NCI-H510A treated with DMSO at 0.1 percent for 48 hours (cell line): ENCODE data around the gene PGAP2.

Experiments used
- DNase-seq: peaks from one replicate; lab custom pipeline; 2025; lab: John Stamatoyannopoulos, UW

Gene PGAP2

DNA sequence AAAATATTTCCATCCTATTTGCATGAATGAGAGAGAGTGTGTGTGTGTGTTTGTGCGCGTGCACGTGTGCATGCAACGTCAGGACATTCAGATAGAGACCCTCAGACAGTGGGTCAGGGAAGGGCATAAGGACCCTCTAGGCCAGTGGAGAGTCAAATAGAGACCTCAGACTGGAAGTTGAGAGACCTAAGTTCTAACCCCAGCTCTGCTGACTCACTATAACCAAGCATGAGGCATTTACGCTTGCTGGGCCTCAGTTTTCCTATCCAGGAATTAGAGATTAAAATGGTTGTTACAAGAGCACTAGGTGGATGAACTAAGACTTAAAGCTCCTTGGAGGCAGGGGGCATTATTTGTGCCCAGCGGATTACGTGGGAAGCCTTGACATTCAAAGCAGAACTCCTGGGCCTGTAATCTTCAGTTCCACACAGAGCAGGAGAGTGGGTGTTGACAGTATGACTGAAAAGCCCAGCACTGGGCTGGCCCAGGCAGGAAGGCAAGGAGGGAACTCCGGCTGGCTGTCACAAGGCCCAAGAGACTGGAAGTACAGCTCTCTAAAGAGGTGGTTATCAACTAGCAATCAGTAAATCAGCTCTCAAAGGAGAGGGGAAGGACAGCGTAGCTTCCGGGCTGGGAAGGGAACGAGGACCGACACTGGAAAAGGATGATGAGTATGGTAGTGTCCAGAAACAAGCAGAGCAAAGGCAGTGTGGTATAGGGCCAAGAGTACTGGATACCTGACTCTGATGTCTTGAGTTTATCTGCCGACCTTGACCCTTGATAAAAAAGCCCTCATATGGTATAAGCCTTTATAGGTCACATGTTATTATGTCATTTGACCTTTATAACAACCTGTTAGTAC, 23.2 kb downstream of the PGAP2 start:
- DNase-seq: no peak

DNA sequence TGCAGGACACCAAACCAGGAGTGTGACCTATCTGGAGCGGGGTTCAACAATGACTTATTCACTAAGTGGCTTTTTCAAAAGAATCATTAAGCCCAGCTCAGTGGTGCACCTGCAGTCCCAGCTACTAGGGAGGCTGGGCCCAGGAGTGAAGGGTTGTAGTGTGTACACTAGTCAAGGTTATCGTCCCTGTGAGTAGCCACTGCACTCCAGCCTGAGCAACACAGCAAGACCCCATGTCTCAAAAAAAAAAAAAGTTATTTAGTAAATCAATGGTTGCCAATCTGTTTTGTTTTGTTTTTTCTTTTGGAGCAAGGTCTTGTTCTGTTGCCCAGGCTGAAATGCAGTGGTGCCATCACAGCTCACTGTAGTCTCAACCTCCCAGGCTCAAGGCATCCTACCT, 24.5 kb downstream of the PGAP2 start:
- DNase-seq: no peak

DNA sequence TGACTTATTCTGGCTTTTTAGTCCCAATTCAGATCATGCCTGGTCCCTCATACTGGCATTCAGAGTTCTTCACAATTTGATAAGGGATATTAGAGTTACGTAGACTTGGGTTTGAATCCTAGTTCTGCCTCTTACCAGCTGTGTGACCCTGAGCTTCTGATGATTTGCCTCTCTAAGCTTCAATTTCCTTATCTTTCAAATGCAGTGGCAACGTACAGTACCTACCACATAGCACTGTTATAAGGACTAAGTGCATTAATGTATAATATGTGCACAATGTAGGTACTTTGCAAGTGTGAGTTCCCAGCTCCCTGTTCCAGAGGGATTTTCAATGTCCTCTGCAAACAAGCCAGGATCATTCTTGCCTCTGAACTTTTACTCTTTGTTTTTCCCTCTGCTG, 25.1 kb downstream of the PGAP2 start:
- no peak for DNase-seq

DNA sequence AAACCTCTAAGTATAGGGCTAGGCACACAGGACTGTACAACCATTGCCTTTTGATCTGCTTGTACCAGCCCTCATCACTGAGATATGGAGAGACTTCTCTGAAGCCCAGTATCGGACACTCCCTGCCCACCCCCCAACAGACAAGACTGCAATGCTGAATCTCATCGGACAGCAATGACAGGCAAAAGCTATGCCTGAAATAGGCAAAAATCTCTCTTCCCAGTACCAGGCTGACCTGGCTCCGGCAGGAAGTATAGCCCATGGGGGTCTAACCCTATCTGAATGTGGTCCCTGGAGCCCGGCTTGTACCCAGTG, 25.9 kb downstream of the PGAP2 start:
- DNase-seq: no peak

GRCh38 chr11:3834664-3835461, 26.5 kb downstream of the PGAP2 start:
- DNase-seq: no peak

DNA sequence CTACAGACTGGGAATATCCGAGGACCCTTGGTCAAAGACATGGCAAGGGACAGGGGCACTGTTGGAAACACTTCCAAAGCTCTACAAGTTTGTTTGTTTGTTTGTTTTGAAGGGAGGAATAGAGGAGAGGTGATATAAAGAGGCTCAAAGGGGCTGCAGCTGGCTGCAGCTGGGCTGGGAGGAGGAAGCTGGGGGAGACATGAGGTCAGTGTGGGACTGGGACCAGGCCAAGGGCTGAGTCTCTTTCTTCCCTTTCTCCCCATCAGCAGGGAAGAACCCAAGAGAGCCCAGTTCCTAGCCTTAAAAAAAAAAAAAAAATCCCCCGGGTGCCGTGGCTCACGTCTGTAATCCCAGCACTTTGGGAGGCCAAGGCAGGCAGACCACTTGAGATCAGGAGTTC, 27.4 kb downstream of the PGAP2 start:
- no peak for DNase-seq

- DNase-seq: no peak
Measured at GRCh38 chr11:3836903-3837302, 28.5 kb downstream of the PGAP2 start.

DNA sequence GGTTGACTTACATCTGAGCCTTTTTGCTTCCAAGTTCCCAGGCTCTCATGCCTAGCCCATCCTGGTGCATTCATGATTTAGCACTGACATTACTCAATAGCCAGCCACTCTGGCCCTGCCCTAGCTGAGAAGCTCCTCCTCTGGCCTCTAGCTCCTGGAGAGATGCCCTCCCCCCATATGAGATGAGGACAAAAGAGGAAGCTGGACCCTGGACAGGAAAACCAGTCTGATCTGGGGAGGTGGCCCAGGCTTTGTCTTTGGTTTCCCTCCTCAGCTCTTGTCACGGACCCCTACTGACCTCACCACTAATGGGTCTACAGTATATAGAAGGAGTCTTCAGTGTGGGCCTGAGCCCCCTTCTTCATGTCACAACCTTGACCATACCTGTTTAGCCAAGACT, 29.4 kb downstream of the PGAP2 start:
- no peak for DNase-seq

DNA sequence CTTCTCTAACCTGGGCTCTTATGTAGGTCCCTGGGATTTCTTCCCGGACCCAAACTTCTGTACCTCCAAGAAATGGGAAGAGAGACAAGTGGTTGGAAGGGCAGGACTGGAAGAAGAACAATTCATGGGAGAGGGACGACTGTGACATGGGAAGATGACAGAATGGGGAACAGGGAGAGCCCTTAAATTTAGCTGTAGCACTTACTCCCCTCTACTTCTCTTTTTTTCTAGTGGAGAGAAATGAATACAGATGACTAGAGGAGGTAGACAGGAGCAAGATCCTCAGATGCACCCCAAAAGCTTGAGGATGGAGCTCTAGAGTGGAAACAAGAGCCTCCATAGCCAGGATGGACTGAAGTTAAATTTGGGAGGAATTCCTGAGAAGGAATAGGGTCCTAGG, 30.1 kb downstream of the PGAP2 start:
- DNase-seq: no peak

- no peak for DNase-seq
Measured at GRCh38 chr11:3840004-3840869, 31.9 kb downstream of the PGAP2 start.

- peak; percentile 46 for DNase-seq
Measured at GRCh38 chr11:3840870-3841425, 32.6 kb downstream of the PGAP2 start, which contains the start of gene RHOG. Gene RHOG (minus strand): TSS chr11:3840959. CDS start chr11:3828138, 12,821 bp downstream.

DNA sequence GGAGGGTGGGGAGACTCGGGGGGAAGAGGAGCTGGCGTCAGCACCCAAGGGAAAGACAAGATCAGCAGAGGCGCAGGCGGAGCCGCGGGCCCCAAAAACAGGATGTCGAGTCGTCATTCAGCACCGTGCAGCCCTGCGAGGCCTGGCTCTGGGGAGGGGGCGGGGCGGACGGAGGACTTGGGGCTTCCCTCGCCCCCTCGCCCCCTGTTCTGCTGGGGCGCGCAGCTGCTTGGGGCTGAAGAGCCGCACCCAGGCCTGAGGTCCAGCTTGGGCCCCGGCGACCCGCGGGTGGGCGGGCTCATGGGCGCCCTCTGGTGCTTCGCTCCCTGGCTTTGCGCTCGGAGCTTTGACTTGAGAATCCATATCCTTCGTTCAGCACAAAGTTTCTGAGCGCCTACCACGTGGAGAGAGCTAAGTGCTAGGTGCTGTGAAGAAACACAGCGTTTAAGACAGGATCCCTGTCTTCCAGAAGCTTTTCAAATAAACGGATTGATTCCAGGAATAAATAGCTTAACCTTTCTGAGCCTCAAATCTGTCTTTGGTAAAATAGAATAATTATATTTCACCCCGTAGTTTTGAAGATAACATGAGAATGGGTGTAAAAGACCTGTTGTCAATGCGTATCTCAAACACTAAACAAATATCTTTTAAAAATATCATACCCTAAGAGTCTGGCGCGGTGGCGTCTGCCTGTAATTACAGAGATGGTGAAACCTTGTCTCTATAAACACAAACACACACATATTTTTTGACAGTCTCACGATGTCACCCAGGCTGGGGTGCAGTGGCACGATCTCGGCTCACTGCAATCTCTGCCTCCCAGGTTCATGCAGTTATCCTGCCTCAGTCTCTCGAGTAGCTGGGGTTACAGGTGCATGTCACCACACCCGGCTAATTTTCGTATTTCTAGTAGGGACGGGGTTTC, 33.3 kb downstream of the PGAP2 start:
- peak; percentile 66 for DNase-seq

DNA sequence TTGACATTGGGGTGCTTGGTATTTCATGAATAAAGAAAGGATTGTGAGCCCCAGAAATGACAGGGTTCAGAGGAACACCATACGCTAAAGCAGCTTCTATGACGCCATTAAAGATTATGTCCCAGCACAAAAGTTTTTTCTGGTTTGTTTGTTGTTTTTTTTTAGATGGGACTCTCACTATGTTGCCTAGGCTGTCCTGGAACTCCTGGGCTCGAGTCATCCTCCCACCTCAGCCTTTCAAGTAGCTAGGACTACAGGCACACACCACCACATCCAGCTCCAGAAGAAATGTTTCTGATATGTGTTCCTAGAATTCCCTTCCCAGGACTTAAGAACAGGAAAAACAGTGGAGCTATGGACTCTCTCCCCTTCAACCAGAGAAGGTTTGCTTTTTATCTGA, 35.0 kb downstream of the PGAP2 start:
- no peak for DNase-seq

GRCh38 chr11:3845246-3845645, 36.9 kb downstream of the PGAP2 start:
- no peak for DNase-seq

GRCh38 chr11:3845670-3846069, 37.3 kb downstream of the PGAP2 start:
- DNase-seq: no peak

- DNase-seq: peak; percentile 23
Measured at GRCh38 chr11:3849297-3849874, 41.0 kb downstream of the PGAP2 start.

- no peak for DNase-seq
Measured at GRCh38 chr11:3853545-3853842, 45.1 kb downstream of the PGAP2 start.

DNA sequence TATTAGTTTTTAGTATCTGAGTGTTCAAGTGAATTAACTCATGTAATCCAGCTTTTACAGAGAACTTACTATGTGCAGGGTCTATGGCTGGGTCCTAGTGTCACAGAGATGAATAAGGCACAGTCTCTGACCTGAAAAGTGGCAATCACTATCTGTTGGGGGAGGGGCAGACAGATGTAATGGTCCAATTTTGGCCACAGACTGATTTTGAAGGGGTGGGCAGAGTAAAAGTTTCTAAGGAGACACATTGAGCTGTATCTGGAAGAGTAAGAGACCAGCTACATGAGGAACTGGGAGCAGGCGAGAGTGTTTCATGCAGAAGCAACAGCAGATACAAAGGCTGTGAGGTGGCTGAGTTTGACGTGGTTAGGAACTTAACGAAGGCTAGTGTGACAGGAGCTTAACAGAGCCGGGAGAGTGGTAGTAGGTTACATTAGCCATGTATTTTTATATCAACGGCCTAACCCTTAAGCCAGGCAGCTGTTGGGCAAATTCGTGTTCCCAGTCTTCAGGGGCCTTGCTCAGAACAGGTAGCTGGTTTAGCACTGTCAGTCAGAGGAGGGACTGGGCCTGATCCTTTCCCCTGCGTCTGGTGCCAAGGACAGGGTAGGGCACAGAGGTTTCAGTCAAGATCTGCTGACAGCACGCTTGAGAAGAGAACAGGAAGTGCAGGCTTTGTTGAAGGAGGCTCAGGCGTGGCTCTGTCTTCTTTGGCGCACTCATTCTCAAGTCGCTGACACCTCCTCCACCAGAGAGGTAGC, 45.7 kb downstream of the PGAP2 start:
- no peak for DNase-seq

DNA sequence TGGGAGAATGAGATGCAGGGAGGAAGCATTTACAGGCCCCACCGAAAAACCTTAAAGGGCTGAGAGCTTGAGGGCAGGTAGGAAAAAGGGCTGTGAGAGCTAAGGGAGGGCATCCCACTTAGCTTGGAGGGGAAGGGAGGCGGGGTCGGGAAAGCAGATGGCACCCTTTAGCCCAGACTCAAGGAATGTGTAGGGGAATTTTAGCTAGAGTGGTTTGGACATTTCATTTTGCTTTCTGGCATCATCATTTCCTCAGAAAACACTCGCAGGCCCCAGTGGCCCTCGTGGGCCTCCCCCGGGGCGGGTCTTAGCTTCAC, 46.3 kb downstream of the PGAP2 start:
- no peak for DNase-seq
